IMR-90 (cell line): ENCODE results near the gene ZNF407. TPM values are rescaled to one million over a fixed set of nuclear protein-coding genes. Genes with fewer than 3 reads are reported as not detected.

Experiments used
- ATAC-seq: fragments of 200-7000 bp; cut with Tn5 transposase; 2 replicates; pipeline ENCODE4 v1.9.1; 2020; ENCODE audit warnings: low read depth, mild to moderate bottlenecking, moderate library complexity
- BruUV-seq: library from RNA; stranded (reverse); fragments of 400-500 nt; replicated peaks from 2 replicates; lab custom pipeline; 2021; lab: Mats Ljungman, UMichigan
- CTCF ChIA-PET: fragments of 300-600 bp; formaldehyde crosslinking; extraction: SDS; loops from one replicate; lab custom pipeline; 2021; ENCODE audit warnings: antibody characterized with exemption; lab: Yijun Ruan, JAX
- POLR2A ChIA-PET: fragments of 300-600 bp; sonication (Branson Sonifier 250); formaldehyde crosslinking; loops from one replicate; lab custom pipeline; 2022; ENCODE audit warnings: antibody characterized with exemption; ENCODE audit not compliant: unreplicated experiment; lab: Charles Lee
- DNase-seq: peaks from one replicate; pipeline ENCODE4 v3.0.0; 2013
- H2AFZ ChIP-seq: replicated peaks from 2 replicates; pipeline ENCODE3; 2013; ENCODE audit warnings: low read length, mild to moderate bottlenecking; ENCODE audit not compliant: poor library complexity
- H2AK5ac ChIP-seq: 2 replicates; pipeline ENCODE4 v1.6.1; 2013; ENCODE audit warnings: low read depth, low read length, inconsistent platforms
- H2AK9ac ChIP-seq: replicated peaks from 2 replicates; pipeline ENCODE3; 2013; ENCODE audit warnings: mild to moderate bottlenecking, low read depth, low read length, moderate library complexity; ENCODE audit not compliant: poor library complexity
- H2BK120ac ChIP-seq: 2 replicates; pipeline ENCODE4 v1.6.1; 2013; ENCODE audit warnings: low read depth, low read length, inconsistent platforms
- H2BK15ac ChIP-seq: 3 replicates; pipeline ENCODE4 v1.6.1; 2013; ENCODE audit warnings: low read depth, low read length, inconsistent platforms
- H2BK20ac ChIP-seq: 2 replicates; pipeline ENCODE4 v1.6.1; 2013; ENCODE audit warnings: low read depth, mild to moderate bottlenecking, inconsistent platforms, low read length, moderate library complexity
- H2BK5ac ChIP-seq: 2 replicates; pipeline ENCODE4 v1.6.1; 2013; ENCODE audit warnings: mild to moderate bottlenecking, low read depth, low read length, inconsistent platforms; ENCODE audit not compliant: poor library complexity, severe bottlenecking
- H3K14ac ChIP-seq: replicated peaks from 2 replicates; pipeline ENCODE4 v1.6.1; 2013; ENCODE audit warnings: low read depth, low read length, inconsistent platforms
- H3K18ac ChIP-seq: 2 replicates; pipeline ENCODE4 v1.6.1; 2013; ENCODE audit warnings: low read depth, low read length, control low read depth
- H3K23ac ChIP-seq: 2 replicates; pipeline ENCODE4 v1.6.1; 2013; ENCODE audit warnings: low read depth, low read length, inconsistent platforms
- H3K27ac ChIP-seq: 2 replicates; pipeline ENCODE4 v1.5.1; 2013; ENCODE audit warnings: mild to moderate bottlenecking, control low read depth, low read length; ENCODE audit not compliant: insufficient read depth
- H3K27me3 ChIP-seq: 2 replicates; pipeline ENCODE4 v1.6.1; 2013; ENCODE audit warnings: low read length; ENCODE audit not compliant: control insufficient read depth, insufficient read depth
- H3K36me3 ChIP-seq: 2 replicates; pipeline ENCODE4 v1.6.1; 2013; ENCODE audit warnings: low read length, mixed read lengths; ENCODE audit not compliant: control insufficient read depth, insufficient read depth
- H3K4ac ChIP-seq: 2 replicates; pipeline ENCODE4 v1.6.1; 2013; ENCODE audit warnings: low read depth, low read length, inconsistent platforms
- H3K4me1 ChIP-seq: 2 replicates; pipeline ENCODE4 v1.6.1; 2013; ENCODE audit warnings: low read length, mixed read lengths; ENCODE audit not compliant: control insufficient read depth, insufficient read depth
- H3K4me2 ChIP-seq: 2 replicates; pipeline ENCODE4 v1.6.1; 2013; ENCODE audit warnings: low read depth, mild to moderate bottlenecking, control low read depth, low read length, moderate library complexity
- H3K4me3 ChIP-seq: 2 replicates; pipeline ENCODE4 v1.5.1; 2013; ENCODE audit warnings: low read depth, mild to moderate bottlenecking, control low read depth, low read length, moderate library complexity; ENCODE audit not compliant: insufficient read depth
- H3K56ac ChIP-seq: 2 replicates; pipeline ENCODE4 v1.6.1; 2013; ENCODE audit warnings: low read length, inconsistent platforms; ENCODE audit not compliant: insufficient read depth; ENCODE audit errors: extremely low read depth
- H3K79me1 ChIP-seq, 2 experiments: 2 replicates each; pipeline ENCODE4 v1.6.1; 2013; ENCODE audit warnings: low read length in 2 of 2, inconsistent platforms in 1 of 2, low read depth in 1 of 2
- H3K9ac ChIP-seq: 2 replicates; pipeline ENCODE4 v1.6.1; 2013; ENCODE audit warnings: low read depth, low read length, control low read depth
- H3K9me1 ChIP-seq: 2 replicates; pipeline ENCODE4 v1.6.1; 2013; ENCODE audit warnings: low read length, inconsistent platforms; ENCODE audit not compliant: insufficient read depth
- H3K9me3 ChIP-seq: 2 replicates; pipeline ENCODE4 v1.6.1; 2013; ENCODE audit warnings: low read length; ENCODE audit not compliant: control insufficient read depth, insufficient read depth
- H4K20me1 ChIP-seq: 2 replicates; pipeline ENCODE4 v1.6.1; 2013; ENCODE audit warnings: low read length, inconsistent platforms; ENCODE audit not compliant: insufficient read depth
- H4K5ac ChIP-seq: 2 replicates; pipeline ENCODE4 v1.6.1; 2013; ENCODE audit warnings: mild to moderate bottlenecking, low read depth, low read length, control low read depth
- H4K8ac ChIP-seq, 2 experiments: 2 replicates each; pipeline ENCODE4 v1.6.1; 2013; ENCODE audit warnings: low read depth in 2 of 2, low read length in 2 of 2, control low read depth in 1 of 2, inconsistent platforms in 1 of 2
- H4K91ac ChIP-seq: 2 replicates; pipeline ENCODE4 v1.6.1; 2013; ENCODE audit warnings: low read depth, low read length, inconsistent platforms; ENCODE audit not compliant: insufficient read depth
- CHD1 ChIP-seq: IDR thresholded peaks from 2 replicates; pipeline ENCODE4 v1.6.1; 2012; ENCODE audit warnings: low read depth, low read length, improper control_type of control experiment
- RCOR1 ChIP-seq: IDR thresholded peaks from 2 replicates; pipeline ENCODE4 v1.6.1; 2012; ENCODE audit warnings: mild to moderate bottlenecking, low read length, improper control_type of control experiment; ENCODE audit not compliant: insufficient replicate concordance
- WGBS, 2 experiments: methylation state at CpG; one replicate each; pipeline versions ENCODE4 v1.1.5 to v1.1.7; 2013; ENCODE audit warnings: missing lambda C conversion rate in 2 of 2; ENCODE audit not compliant: insufficient read length in 1 of 2; ENCODE audit errors: extremely low coverage in 2 of 2; 5-methylcytosine and 5-hydroxymethylcytosine counted together
- dilution Hi-C: fragments of 300-500 bp; cut with HindIII; formaldehyde crosslinking; loops from one replicate; pipeline ENCODE4 v1.14.3; 2018; ENCODE audit warnings: low sequenced_read_pairs; ENCODE audit not compliant: unreplicated experiment
- in situ Hi-C: fragments of 300-500 bp; cut with MboI; formaldehyde crosslinking; loops from 3 replicates; pipeline ENCODE4 v1.14.3; 2019; ENCODE audit warnings: low sequenced_read_pairs, inconsistent platforms, mixed read lengths
- intact Hi-C: fragments of 100-400 bp; cut with micrococcal nuclease; formaldehyde crosslinking; loops from 2 replicates; pipeline ENCODE4 v1.10.0; 2022
- polyA plus RNA-seq, 3 experiments: library from polyadenylated mRNA; depleted of rRNA; stranded (reverse); fragments of >200 nt; gene quantifications; 2 replicates each; pipeline ENCODE4 v1.2.3, GENCODE V29; 2012; ENCODE audit warnings: low replicate concordance in 1 of 3
- total RNA-seq: library from RNA; depleted of rRNA; stranded (reverse); fragments of >200 nt; gene quantifications from 2 replicates; pipeline ENCODE4 v1.2.3, GENCODE V29; 2012
- TF ChIP-seq, protein P1 (sequence below): fragments of 150-350 bp; IDR thresholded peaks from 2 replicates; pipeline ENCODE4 v1.6.1; 2016; ENCODE audit warnings: low read depth, mild to moderate bottlenecking, low read length, moderate library complexity, borderline replicate concordance

The ZNF407 gene
- total and polyA plus RNA-seq, 2 of the 4 experiments (the other 2 are of a cell fraction) = 3.1 to 20.1 TPM

DNA sequence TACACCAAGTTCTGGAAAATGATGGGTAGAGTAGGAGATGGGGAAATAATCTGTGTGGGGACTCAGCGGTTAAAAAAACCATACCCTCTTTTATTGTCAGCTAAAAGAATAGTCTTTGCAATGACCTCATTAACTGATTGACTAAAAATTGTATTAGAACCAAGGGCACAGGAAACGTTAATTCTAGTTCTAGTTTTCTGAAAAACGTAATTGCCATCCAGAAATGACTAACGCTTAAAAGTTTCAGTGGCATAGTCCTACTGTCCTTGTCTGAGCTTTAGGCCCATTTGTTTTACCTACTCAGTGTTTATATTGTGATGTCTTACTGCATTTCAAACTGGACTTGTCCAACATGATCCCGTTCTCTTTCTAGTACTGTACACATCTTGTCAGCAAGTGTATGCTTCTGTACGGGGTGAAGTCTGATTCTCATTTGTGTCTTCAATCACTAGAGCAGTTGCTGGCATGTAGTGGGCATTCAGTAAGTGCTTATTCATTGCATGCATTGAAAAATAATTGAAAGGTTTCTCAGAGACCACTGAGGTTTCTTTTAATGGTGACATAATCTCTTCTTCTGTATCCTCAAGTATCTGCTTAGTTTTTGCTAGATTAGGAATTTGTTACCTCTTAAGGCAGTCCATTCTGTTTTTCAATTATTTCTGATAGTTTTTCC is 81.5 kb downstream of the ZNF407 start:
- H3K27ac ChIP-seq = no peak overlapping the region
- H3K9me1 ChIP-seq = no peaks in the 10 kb centered on the region
- WGBS, 2 experiments = no CpG with 5 or more reads among the region's 6 CpGs
- no peak overlapping the region for H3K56ac ChIP-seq
- dilution Hi-C loops = no loop called here
- in situ Hi-C loops = no loop called here
- no peak overlapping the region for H3K4ac ChIP-seq
- H3K27me3 ChIP-seq = no peaks in the 10 kb centered on the region
- no peak overlapping the region for H2BK5ac ChIP-seq
- ATAC-seq (no peak), DNase-seq (no peak)
- H2AK9ac ChIP-seq = no peak overlapping the region
- peaks cover 5% of the 10 kb centered on the region; the same call in 1 of the 2 replicates for H3K36me3 ChIP-seq
- H3K23ac ChIP-seq = no peak overlapping the region
- peaks cover 8% of the 10 kb centered on the region for H3K9me3 ChIP-seq
- H2AK5ac ChIP-seq = no peak overlapping the region
- H3K18ac ChIP-seq = no peak overlapping the region
- H3K4me3 ChIP-seq = no peak overlapping the region
- no peak overlapping the region for H2AFZ ChIP-seq
- CTCF ChIA-PET = no interaction called here
- no peak for TF ChIP-seq RCOR1
- TF ChIP-seq, protein P1, sequence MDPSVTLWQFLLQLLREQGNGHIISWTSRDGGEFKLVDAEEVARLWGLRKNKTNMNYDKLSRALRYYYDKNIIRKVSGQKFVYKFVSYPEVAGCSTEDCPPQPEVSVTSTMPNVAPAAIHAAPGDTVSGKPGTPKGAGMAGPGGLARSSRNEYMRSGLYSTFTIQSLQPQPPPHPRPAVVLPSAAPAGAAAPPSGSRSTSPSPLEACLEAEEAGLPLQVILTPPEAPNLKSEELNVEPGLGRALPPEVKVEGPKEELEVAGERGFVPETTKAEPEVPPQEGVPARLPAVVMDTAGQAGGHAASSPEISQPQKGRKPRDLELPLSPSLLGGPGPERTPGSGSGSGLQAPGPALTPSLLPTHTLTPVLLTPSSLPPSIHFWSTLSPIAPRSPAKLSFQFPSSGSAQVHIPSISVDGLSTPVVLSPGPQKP = no peak
- no peak for TF ChIP-seq CHD1
- no peak overlapping the region for H2BK120ac ChIP-seq
- 0 out of 2 replicates have a peak, but pooled peaks cover 2% of the 10 kb centered on the region for H3K4me1 ChIP-seq
- H2BK20ac ChIP-seq = no peak overlapping the region
- no peak overlapping the region for H2BK15ac ChIP-seq
- no peak overlapping the region for H3K4me2 ChIP-seq
- H3K14ac ChIP-seq = no peak overlapping the region
- H3K79me1 ChIP-seq = peaks cover 4 to 12% of the 10 kb centered on the region in 2 experiments; a peak in 3 of 4 replicates
- no peak overlapping the region for H4K91ac ChIP-seq
- no TSS peak for BruUV-seq
- no peak overlapping the region for H3K9ac ChIP-seq
- H4K20me1 ChIP-seq = no peaks in the 10 kb centered on the region
- no peak overlapping the region for H4K8ac ChIP-seq
- intact Hi-C loops = no loop called here
- no peak overlapping the region for H4K5ac ChIP-seq
- POLR2A ChIA-PET = no interaction called here
